ENCODE data around the gene OR7C1.

GRCh38 chr19:14868497-14868896 is 33.5 kb upstream of the OR7C1 start:
- TF ChIP-seq MXI1 (IDR thresholded peaks at IDR 0.05; ENCODE audit: low read depth, low read length) (no peak), CTCF (IDR thresholded peaks at IDR 0.05) (no peak), FOXM1 (IDR thresholded peaks at IDR 0.05; ENCODE audit: low read depth) (no peak), SIN3A (IDR thresholded peaks at IDR 0.05; ENCODE audit: borderline replicate concordance, low read depth, low read length) (no peak), GABPA (IDR thresholded peaks at IDR 0.05; ENCODE audit: low read depth) (no peak), CHD2 (IDR thresholded peaks at IDR 0.05; ENCODE audit: low read length, partially characterized antibody) (no peak), NFIC (IDR thresholded peaks at IDR 0.05; ENCODE audit: borderline replicate concordance) (no peak), SMC3 (IDR thresholded peaks at IDR 0.05; ENCODE audit: low read depth, low read length) (no peak), YY1 (IDR thresholded peaks at IDR 0.05; ENCODE audit: low read depth) (no peak), REST (IDR thresholded peaks at IDR 0.05; ENCODE audit: low read depth, low read length) (no peak), TCF12 (IDR thresholded peaks at IDR 0.05) (no peak), PBX3 (IDR thresholded peaks at IDR 0.05) (no peak)
